DMS114 treated with DMSO at 0.1 percent for 48 hours (cell line): ENCODE data around the gene KIF5A.
A peak's percentile ranks its signal among the peaks of the same experiment; 100 is the strongest.
"Not testable (repeated sequence)": the region's sequence is repeated elsewhere in the genome, so short reads cannot be mapped to it uniquely, and the experiment has no call there.

ENCODE experiments used
- DNase-seq: peaks from one replicate; lab custom pipeline; 2025; ENCODE audit not compliant: unreplicated experiment; lab: John Stamatoyannopoulos, UW

Gene KIF5A

GRCh38 chr12:57549909-57550640, at the start of gene KIF5A:
TSS of gene KIF5A (plus strand) at chr12:57550044. CDS start at chr12:57550272, 228 bp downstream.
- peak; percentile 39 for DNase-seq

- DNase-seq: no peak
Observed at GRCh38 chr12:57500213-57500612, 49.6 kb upstream of the KIF5A start.

GRCh38 chr12:57502311-57502969, 47.4 kb upstream of the KIF5A start:
- not testable (repeated sequence) for DNase-seq

DNA sequence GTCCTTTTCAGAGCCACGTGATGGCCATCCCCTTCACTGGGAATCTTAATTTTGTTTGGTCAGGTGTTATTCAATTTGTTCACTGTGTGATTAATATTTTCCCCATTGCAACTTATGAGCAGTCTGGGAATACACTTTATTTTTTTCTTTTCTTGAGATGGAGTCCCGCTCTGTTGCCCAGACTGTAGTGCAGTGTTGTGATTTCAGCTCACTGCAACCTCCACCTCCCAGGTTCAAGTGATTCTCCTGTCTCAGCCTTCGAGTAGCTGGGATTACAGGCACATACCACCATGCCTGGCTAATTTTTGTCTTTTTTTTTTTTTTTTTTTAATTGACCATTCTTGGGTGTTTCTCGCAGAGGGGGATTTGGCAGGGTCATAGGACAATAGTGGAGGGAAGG, 43.3 kb upstream of the KIF5A start:
- DNase-seq: not testable (repeated sequence)

- not testable (repeated sequence) for DNase-seq
Observed at GRCh38 chr12:57507796-57508195, 42.0 kb upstream of the KIF5A start.

DNA sequence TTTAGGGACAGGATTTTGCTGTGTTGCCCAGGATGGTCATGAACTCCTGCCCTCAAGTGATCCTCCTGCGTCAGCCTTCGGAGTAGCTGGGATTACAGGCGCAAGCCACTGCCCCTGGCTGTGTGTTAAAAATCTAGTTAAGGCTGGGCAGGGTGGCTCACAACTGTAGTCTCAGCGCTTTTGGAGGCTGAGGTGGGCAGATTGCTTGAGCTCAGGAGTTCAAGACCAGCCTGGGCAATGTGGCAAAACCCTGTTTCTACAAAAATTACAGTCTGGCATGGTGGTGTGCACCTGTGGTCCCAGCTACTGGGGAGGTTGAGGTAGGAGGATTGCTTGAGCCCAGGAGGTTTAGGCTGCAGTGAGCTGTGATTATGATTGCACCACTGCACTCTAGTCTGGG, 38.7 kb upstream of the KIF5A start:
- no peak for DNase-seq

- DNase-seq: no peak
Observed at GRCh38 chr12:57511588-57512325, 38.1 kb upstream of the KIF5A start.

DNA sequence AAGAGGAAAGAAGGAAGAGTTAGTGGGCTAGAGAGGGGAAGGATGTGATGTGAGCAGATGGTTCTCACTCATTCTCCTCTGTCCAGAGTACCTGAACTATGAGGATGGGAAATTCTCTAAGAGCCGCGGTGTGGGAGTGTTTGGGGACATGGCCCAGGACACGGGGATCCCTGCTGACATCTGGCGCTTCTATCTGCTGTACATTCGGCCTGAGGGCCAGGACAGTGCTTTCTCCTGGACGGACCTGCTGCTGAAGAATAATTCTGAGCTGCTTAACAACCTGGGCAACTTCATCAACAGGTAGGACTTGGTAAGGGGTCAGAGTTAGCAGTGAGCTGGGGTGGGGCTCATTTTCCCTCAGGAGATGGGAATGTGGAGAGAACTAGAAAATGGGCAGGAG, 37.2 kb upstream of the KIF5A start:
- no peak for DNase-seq

DNA sequence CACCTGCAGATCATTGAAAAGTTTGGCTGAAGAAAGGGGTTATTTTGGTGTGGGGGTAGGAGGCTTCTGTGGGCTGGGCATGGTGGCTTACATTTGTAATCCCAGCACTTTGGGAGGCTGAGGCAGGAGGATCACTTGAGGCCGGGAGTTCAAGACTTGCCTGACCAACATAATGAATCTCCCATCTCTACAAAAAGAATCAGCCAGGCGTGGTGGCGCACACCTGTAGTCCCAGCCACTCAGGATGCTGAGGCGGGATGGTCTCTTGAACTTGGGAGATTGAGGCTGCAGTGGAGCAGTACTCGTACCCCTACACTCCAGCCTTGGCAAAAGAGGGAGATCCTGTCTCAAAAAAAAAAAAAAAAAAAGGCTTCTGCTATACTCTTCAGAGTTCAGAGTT, 36.6 kb upstream of the KIF5A start:
- DNase-seq: no peak

- DNase-seq: not testable (repeated sequence)
Observed at GRCh38 chr12:57513677-57514076, 36.2 kb upstream of the KIF5A start.

GRCh38 chr12:57514246-57514645, 35.6 kb upstream of the KIF5A start:
- not testable (repeated sequence) for DNase-seq

DNA sequence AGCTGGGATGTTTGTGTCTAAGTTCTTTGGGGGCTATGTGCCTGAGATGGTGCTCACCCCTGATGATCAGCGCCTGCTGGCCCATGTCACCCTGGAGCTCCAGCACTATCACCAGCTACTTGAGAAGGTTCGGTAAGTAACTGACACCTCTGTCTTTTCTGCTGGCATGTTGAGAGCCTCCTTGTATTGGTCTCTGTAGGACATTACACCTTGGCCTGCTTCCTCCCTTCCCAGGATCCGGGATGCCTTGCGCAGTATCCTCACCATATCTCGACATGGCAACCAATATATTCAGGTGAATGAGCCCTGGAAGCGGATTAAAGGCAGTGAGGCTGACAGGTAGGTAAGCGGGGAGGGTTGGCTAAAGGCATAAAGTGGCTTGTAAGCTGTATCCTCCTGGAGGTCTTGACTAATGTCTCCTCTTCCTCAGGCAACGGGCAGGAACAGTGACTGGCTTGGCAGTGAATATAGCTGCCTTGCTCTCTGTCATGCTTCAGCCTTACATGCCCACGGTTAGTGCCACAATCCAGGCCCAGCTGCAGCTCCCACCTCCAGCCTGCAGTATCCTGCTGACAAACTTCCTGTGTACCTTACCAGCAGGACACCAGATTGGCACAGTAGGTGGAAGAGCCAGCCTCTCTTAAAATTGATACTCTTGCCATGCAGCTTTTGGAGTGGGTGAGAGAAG, 35.0 kb upstream of the KIF5A start:
- DNase-seq: no peak

DNA sequence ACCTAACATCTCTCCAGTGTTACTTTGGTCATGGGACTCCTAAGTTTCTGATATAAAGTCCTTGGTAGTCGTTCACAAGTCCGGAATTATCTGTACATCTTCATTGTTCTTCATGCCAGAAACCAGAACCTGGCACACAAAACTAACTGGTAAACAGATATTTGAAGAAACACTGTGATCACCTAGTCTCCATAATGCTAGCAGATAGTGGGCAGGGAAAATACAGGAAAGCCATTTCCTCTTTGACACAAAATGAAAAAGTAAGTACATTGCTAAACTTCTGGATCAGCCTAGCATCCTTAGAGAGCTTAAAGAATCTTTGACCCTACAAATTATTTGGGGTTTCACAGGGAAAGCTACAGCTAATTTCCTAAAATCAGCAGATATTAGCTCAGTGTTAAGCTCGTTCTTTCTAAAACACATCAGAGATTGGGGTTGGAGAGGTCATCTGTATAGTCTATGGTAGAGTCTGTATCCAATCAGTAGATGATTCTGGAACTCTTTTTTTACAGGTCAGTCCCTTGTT, 34.4 kb upstream of the KIF5A start:
- no peak for DNase-seq

DNA sequence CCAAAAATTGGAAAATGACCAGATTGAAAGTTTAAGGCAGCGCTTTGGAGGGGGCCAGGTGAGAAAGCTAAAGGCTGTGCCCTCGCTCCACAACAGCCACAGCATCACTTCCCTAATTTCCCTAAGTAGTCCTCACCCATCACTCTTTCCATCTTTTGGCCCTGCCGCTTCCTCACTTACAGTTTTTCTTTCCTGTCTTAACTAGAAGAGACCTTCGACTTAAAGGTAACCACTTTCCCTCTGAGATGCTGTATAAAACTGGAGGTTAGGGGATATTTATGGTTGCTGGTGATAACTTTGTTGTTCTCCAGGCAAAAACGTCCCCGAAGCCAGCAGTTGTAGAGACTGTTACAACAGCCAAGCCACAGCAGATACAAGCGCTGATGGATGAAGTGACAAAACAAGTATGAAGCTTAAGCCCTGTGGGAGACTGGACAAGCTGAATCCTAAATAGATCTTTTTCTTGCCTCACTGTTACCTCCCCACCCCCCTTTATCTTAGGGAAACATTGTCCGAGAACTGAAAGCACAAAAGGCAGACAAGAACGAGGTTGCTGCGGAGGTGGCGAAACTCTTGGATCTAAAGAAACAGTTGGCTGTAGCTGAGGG, 33.8 kb upstream of the KIF5A start:
- DNase-seq: no peak

DNA sequence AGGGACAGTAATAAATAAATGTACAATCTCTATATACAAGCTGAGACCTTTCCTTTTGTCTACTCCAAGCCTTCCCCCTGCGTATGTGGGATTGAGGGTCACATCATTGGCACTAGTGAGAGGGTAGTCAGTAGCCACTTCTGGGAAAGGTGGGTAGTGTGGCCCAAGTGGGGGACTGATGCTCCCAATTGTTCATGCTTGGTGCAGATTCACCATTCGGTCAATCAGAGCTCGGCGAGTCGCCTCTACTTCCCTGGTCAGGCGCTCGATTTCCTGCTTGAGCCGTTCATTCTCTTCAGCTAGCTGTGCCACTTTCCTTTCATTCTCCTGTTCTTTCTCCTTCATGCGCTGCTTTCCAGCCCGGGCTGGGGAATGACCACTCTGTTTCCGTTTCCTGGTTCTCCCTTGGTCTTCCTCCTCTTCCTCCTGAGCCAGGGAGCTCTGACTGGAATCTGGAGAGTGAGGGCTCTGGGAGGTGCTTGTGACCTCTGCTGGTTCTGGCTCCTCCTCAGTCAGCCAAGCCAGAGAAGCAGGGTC, 33.2 kb upstream of the KIF5A start:
- no peak for DNase-seq

GRCh38 chr12:57517187-57517586, 32.7 kb upstream of the KIF5A start:
- DNase-seq: no peak

DNA sequence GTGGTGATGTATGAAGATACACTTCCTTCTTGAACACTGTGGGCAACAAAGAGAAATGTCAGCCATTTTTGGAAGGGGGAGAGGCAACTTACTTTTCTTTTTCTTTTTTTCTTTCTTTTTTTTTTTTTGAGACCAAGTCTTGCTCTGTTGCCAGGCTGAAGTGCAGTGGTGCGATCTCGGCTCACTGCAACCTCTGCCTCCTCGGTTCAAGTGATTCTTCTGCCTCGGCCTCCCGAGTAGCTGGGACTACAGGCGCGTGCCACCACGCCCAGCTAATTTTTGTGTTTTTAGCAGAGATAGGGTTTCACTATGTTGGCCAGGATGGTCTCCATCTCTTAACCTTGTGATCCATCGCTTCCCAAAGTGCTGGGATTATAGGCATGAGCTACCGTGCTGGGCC, 32.1 kb upstream of the KIF5A start:
- not testable (repeated sequence) for DNase-seq

DNA sequence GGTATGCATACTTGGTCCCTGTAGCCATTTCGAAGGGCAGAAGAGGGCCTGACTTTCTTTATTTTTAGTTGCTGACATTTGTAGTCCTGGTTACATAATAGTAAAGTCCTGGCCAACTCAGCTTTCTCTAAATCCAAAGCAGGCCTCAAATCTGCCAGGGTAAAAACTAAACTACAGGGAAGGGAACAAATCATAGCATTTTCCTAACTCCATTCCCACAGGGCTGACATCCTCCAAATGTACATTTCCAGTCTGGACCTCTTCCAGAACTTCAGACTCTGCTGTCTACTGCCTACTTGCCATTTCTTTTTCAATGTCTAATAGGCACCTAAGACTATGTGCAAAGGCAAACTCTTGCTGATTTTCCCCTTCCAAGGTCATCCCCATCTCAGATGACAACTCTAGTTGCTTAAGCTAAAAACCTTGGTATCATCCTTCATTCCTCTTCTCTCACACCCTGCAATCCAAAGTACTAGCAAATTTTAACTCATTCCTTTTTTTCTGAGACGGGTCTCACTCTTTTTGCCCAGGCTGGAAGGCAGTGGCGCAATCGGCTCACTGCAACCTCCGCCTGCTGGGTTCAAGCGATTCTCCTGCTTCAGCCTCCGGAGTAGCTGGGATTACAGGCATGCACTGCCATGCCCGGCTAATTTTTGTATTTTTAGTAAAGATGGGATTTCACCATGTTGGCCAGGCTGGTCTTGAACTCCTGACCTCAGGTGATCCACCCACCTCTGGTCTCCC, 31.5 kb upstream of the KIF5A start:
- DNase-seq: no peak

DNA sequence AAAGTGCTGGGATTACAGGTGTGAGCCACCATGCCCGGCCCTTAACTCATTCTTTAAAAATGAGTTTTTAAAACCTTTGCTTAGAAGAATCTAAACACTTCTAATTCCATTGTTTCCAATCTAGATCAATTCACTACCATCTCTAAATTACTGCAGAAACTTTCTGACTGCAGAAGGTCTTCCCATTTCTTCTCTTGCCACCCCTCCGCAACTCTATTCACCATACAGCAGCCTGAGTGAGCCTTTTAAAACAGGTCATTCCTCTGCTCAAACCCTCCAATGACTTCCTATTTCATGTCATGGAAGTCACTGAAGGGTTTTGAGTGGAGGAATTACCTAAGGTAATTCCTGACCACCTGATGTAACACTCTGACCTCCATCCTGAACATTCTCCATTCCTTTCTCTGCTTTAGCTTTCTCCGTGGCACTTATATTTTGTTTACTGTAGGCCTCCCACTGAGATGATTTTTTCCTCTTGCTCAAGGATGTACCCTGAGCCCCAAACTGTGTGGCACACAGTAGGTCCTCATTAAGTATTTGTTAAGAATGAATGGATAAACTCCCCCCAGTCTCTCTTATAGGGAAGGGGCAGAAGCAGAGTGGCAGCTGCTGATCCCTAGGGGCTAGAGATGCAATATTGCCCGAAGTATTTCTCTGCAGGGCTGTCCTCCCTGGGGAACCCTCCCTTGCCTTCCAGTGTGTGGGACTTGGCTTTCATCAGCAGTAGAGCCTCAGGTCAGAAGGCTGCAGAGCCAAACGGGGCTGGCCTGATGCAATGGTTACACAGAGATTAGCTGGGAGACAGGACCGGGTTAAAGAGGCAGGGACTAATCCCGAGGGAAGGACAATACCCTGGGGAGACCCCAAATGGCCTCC, 30.7 kb upstream of the KIF5A start:
- no peak for DNase-seq
